Bronchial epithelial cell (primary cell): ENCODE measurements around the gene NPTN. TPM values are rescaled to one million over a fixed set of nuclear protein-coding genes. Genes with fewer than 3 reads are reported as not detected.
A peak's percentile ranks its signal among the peaks of the same experiment; 100 is the strongest.

ENCODE experiments used
- DNase-seq: peaks from one replicate; pipeline ENCODE4 v3.0.0-alpha.2; 2010; ENCODE audit warnings: low read depth
- FAIRE-seq: peaks from 2 replicates; lab custom pipeline; 2011; peaks lifted over from hg19 to GRCh38; lab: Jason Lieb, UNC
- H3K27me3 ChIP-seq: 2 replicates; pipeline ENCODE4 v1.5.1; 2011; ENCODE audit warnings: low read length; ENCODE audit not compliant: control insufficient read depth, insufficient read depth
- H3K36me3 ChIP-seq: 2 replicates; pipeline ENCODE4 v1.5.1; 2011; ENCODE audit warnings: low read length; ENCODE audit not compliant: control insufficient read depth, insufficient read depth
- H3K4me3 ChIP-seq: 2 replicates; pipeline ENCODE4 v1.5.1; 2011; ENCODE audit warnings: mild to moderate bottlenecking, low read depth, low read length, control low read depth
- total RNA-seq: library from RNA; depleted of rRNA; stranded (reverse); fragments of >200 nt; gene quantifications from 2 replicates; pipeline ENCODE4 v1.2.1, GENCODE V29; 2014
- TF ChIP-seq, protein P1 (sequence below): IDR thresholded peaks from 2 replicates; pipeline ENCODE4 v1.5.1; 2011; ENCODE audit warnings: mild to moderate bottlenecking, moderate library complexity, low read length, control low read depth, inconsistent platforms; ENCODE audit not compliant: insufficient read depth, severe bottlenecking

Gene NPTN
- total RNA-seq, 1 donor from 2014 or later = 62.1 TPM

DNA sequence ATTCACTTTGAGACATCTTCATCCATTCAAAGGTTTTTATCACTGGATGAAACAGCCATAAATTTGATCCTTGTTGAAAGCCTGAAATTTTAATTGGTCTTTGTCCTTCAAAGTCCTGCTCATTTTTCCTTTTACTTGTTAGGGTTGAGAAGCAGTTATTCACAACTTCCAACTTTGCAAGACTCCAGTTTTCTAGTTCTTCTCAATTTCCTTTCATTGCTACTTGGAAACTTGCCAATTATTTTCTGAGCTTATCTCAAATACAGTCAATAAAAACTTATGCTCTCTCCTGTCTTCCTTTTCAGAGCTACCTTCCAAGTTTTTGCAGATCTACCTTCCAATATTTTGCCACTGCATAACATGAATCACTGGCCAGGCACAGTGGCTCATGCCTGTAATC lies 27.3 kb upstream of the NPTN start:
- Histone ChIP-seq H3K27me3 (no peaks in the 10 kb centered on the region), H3K36me3 (no peaks in the 10 kb centered on the region), H3K4me3 (no peak overlapping the region)
- DNase-seq = no peak
- TF ChIP-seq, protein P1, sequence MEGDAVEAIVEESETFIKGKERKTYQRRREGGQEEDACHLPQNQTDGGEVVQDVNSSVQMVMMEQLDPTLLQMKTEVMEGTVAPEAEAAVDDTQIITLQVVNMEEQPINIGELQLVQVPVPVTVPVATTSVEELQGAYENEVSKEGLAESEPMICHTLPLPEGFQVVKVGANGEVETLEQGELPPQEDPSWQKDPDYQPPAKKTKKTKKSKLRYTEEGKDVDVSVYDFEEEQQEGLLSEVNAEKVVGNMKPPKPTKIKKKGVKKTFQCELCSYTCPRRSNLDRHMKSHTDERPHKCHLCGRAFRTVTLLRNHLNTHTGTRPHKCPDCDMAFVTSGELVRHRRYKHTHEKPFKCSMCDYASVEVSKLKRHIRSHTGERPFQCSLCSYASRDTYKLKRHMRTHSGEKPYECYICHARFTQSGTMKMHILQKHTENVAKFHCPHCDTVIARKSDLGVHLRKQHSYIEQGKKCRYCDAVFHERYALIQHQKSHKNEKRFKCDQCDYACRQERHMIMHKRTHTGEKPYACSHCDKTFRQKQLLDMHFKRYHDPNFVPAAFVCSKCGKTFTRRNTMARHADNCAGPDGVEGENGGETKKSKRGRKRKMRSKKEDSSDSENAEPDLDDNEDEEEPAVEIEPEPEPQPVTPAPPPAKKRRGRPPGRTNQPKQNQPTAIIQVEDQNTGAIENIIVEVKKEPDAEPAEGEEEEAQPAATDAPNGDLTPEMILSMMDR = no peak
- FAIRE-seq = no peak

- no peak for DNase-seq
- no peak overlapping the region for H3K4me3 ChIP-seq
- H3K36me3 ChIP-seq = no peaks in the 10 kb centered on the region
- TF ChIP-seq, protein P1 = no peak
- no peaks in the 10 kb centered on the region for H3K27me3 ChIP-seq
- no peak for FAIRE-seq
Observed at GRCh38 chr15:73658645-73659044, 25.5 kb upstream of the NPTN start.

DNA sequence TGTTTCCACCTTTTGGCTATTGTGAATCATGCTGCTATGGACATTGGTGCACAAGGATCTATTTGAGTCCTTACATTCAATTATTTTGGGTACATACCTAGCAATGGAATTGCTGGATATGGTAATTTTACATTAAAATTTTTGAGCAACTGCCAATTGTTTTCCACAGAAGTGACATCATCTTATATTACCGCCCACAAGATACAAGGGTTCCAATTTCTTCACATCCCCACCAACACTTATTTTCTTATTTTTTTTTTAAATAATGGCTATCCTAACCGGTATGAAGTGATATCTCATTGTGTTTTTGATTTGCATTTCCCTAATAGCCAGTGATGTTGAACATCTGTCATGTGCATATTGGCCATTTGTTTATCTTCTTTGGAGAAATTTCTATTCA lies 22.5 kb upstream of the NPTN start:
- H3K4me3 ChIP-seq = no peak overlapping the region
- FAIRE-seq = no peak
- no peaks in the 10 kb centered on the region for H3K36me3 ChIP-seq
- H3K27me3 ChIP-seq = no peaks in the 10 kb centered on the region
- TF ChIP-seq, protein P1 = no peak
- no peak for DNase-seq

- DNase-seq (no peak), FAIRE-seq (no peak)
- Histone ChIP-seq H3K4me3 (no peak overlapping the region), H3K36me3 (no peaks in the 10 kb centered on the region), H3K27me3 (no peaks in the 10 kb centered on the region)
- TF ChIP-seq, protein P1 = no peak
Observed at GRCh38 chr15:73654659-73655058, 21.5 kb upstream of the NPTN start.

- Histone ChIP-seq H3K27me3 (no peaks in the 10 kb centered on the region), H3K36me3 (no peaks in the 10 kb centered on the region), H3K4me3 (no peak overlapping the region)
- TF ChIP-seq, protein P1 = no peak
- peak; percentile 88 for DNase-seq
- FAIRE-seq = no peak
Observed at GRCh38 chr15:73650416-73651126, 17.4 kb upstream of the NPTN start.

GRCh38 chr15:73648014-73648295 lies 14.8 kb upstream of the NPTN start:
- no peak for FAIRE-seq
- TF ChIP-seq, protein P1 = no peak

More at GRCh38 chr15:73648014-73648295, 14.8 kb upstream of the NPTN start:
- Histone ChIP-seq H3K36me3 (no peaks in the 10 kb centered on the region), H3K4me3 (no peak overlapping the region), H3K27me3 (no peaks in the 10 kb centered on the region)
- no peak for DNase-seq
